Tibial artery (tissue), 4 donors: ENCODE data around the gene SESN3.

Source experiments
- DNase-seq, 2 donors: peaks; one replicate each; pipeline ENCODE4 v3.0.0-alpha.2; 2019
- H3K27ac ChIP-seq, 2 donors: fragments of 200-600 bp; sonication (generic) in 1 of 2; 1 replicate in 1 of 2; 2 replicates in 1 of 2; pipeline ENCODE4 v1.5.1; 2018 to 2019; ENCODE audit warnings: mild to moderate bottlenecking in 1 of 2
- H3K27me3 ChIP-seq, 2 donors: fragments of 200-600 bp; sonication (generic) in 1 of 2; one replicate each; pipeline versions ENCODE4 v1.5.1 to v1.6.0; 2016 to 2019
- H3K36me3 ChIP-seq, 3 donors: fragments of 200-600 bp; sonication (generic) in 2 of 3; one replicate each; pipeline ENCODE4 v1.5.1; 2016 to 2019; ENCODE audit warnings: mild to moderate bottlenecking in 2 of 3
- H3K4me1 ChIP-seq, 4 donors: fragments of 200-600 bp; sonication (generic) in 2 of 4; 1 replicate in 3 of 4; 2 replicates in 1 of 4; pipeline ENCODE4 v1.5.1; 2016 to 2019
- H3K4me3 ChIP-seq, 2 donors: fragments of 200-600 bp; sonication (generic) in 1 of 2; 1 replicate in 1 of 2; 2 replicates in 1 of 2; pipeline ENCODE4 v1.5.1; 2018 to 2019; ENCODE audit warnings: mild to moderate bottlenecking in 2 of 2
- H3K9me3 ChIP-seq, 3 donors: fragments of 200-600 bp; sonication (generic) in 1 of 3; one replicate each; pipeline ENCODE4 v1.5.1; 2016 to 2019
- intact Hi-C: fragments of 100-400 bp; cut with DNase I; formaldehyde crosslinking; loops from one replicate; pipeline ENCODE4 v1.15.0; 2023; ENCODE audit warnings: low total_unique reads
- TF ChIP-seq, protein P1 (sequence below), 2 experiments: fragments of 200-600 bp in 1 of 2; fragments of 450-650 bp in 1 of 2; IDR thresholded peaks; one replicate each; pipeline ENCODE4 v1.5.1; 2017 to 2019; ENCODE audit warnings: antibody characterized with exemption in 2 of 2, mild to moderate bottlenecking in 1 of 2, moderate library complexity in 1 of 2

SESN3 gene

DNA sequence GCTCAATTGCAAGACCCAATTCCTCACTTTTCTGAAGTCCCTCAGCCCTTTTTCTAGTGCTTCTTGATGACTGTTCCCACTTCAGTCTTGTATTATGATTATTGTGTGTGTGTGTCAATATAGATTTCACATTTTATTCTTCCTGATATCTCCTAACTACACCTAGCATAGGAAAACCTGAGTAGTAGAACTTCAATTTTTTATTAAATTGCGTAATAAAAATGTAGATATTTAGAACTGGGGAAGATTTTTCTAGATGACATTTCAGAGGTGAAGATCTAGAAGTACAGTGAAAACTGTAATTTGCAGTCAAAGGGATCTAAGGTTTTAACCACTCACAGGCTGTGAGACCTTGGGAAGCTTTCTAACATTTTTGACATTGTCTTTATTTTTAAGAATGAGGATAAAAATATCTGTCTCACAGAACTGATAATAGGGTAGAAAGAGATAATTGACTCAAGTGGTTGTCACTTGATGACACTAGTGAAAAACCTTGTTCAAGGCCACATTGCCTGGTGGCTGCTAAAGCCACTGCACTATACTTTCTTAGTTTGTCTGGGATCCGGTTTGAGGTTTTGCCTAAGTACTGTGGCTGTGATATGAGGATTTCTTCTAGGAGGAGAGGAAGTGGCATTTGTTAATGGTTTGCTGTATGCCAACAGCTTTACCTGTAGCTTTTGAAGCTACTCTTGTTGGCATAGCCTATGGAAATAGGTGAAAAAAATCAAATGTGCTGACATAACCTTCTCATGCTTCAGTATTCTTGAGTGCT is 32.2 kb upstream of the SESN3 start:
- intact Hi-C loops, result no loop called here
- TF ChIP-seq, protein P1, sequence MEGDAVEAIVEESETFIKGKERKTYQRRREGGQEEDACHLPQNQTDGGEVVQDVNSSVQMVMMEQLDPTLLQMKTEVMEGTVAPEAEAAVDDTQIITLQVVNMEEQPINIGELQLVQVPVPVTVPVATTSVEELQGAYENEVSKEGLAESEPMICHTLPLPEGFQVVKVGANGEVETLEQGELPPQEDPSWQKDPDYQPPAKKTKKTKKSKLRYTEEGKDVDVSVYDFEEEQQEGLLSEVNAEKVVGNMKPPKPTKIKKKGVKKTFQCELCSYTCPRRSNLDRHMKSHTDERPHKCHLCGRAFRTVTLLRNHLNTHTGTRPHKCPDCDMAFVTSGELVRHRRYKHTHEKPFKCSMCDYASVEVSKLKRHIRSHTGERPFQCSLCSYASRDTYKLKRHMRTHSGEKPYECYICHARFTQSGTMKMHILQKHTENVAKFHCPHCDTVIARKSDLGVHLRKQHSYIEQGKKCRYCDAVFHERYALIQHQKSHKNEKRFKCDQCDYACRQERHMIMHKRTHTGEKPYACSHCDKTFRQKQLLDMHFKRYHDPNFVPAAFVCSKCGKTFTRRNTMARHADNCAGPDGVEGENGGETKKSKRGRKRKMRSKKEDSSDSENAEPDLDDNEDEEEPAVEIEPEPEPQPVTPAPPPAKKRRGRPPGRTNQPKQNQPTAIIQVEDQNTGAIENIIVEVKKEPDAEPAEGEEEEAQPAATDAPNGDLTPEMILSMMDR (IDR thresholded peaks at IDR 0.05), result no peak

DNA sequence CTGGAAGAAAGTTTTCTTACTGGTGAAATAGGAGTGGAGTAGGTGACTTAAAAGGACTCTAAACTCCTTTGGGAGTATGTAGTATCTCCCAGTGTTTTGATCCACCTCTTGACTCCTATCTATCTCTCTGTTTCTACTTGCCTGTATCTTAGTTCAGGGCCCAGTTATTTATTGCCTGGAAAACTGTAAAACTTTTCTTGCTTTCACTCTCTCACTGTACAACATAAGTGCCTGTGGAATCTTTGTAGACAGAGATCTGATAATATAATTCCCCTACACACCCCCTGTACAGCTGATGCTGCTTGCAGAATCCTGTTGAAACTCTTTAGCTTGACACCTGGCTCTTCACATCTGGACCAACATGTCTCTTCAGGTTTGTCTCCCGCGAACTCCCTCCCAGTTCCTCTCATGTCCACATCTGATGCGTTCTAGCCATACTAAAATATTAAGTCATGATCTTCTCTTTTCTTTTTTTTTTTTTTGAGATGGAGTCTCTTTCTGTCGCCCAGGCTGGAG is 26.5 kb upstream of the SESN3 start:
- TF ChIP-seq, protein P1 (IDR thresholded peaks at IDR 0.05), result no peak
- Histone ChIP-seq H3K27me3 (no peaks in the 10 kb centered on the region), H3K36me3 (no peaks in the 10 kb centered on the region), H3K9me3 (no peaks in the 10 kb centered on the region), H3K27ac (no peak overlapping the region), H3K4me1 (peaks cover 0 to 14% (median 3%) of the 10 kb centered on the region in 4 donors), H3K4me3 (no peak overlapping the region)
- intact Hi-C loops, result loop anchor here (10.0 kb wide), 1 partner anchor 307 kb away; no protein-coding TSS in a partner anchor
- DNase-seq, result no peak

More for the DNA sequence above, 32.2 kb upstream of the SESN3 start:
- Histone ChIP-seq H3K9me3 (no peaks in the 10 kb centered on the region), H3K27me3 (no peaks in the 10 kb centered on the region), H3K4me3 (no peak overlapping the region), H3K27ac (no peak overlapping the region), H3K4me1 (peaks cover 0 to 22% (median 6%) of the 10 kb centered on the region in 4 donors), H3K36me3 (no peaks in the 10 kb centered on the region)
- DNase-seq, result no peak

DNA sequence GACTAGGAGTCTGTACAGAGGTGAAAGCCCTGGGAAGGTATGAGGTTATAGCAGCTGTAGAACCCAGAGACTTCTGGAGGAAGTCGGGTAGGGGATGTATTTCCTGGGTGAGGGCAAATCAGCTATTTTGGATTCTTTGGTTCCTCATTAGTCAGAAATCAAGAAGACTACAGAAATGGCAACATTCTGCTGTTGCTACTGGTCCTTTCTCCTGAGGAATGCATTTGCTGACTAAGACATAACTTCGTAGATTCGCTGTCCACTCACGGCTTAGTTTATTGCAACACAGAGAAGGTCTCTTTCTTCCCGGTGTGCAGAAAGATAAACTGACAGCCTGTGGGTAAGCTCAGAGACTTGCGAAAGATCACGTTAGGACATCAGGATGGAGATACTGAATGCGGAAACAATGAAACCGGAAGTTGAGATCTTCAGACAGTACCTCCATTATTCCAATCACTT is 25.3 kb upstream of the SESN3 start:
- intact Hi-C loops, result loop anchor here (10.0 kb wide), 1 partner anchor 308 kb away; no protein-coding TSS in a partner anchor
- H3K9me3 ChIP-seq, result no peaks in the 10 kb centered on the region
- TF ChIP-seq, protein P1 (IDR thresholded peaks at IDR 0.05), result no peak
- H3K4me1 ChIP-seq, result peaks cover 0 to 14% (median 3%) of the 10 kb centered on the region in 4 donors
- no peaks in the 10 kb centered on the region for H3K36me3 ChIP-seq
- no peak for DNase-seq
- H3K27ac ChIP-seq, result no peak overlapping the region
- no peaks in the 10 kb centered on the region for H3K27me3 ChIP-seq
- H3K4me3 ChIP-seq, result no peak overlapping the region

DNA sequence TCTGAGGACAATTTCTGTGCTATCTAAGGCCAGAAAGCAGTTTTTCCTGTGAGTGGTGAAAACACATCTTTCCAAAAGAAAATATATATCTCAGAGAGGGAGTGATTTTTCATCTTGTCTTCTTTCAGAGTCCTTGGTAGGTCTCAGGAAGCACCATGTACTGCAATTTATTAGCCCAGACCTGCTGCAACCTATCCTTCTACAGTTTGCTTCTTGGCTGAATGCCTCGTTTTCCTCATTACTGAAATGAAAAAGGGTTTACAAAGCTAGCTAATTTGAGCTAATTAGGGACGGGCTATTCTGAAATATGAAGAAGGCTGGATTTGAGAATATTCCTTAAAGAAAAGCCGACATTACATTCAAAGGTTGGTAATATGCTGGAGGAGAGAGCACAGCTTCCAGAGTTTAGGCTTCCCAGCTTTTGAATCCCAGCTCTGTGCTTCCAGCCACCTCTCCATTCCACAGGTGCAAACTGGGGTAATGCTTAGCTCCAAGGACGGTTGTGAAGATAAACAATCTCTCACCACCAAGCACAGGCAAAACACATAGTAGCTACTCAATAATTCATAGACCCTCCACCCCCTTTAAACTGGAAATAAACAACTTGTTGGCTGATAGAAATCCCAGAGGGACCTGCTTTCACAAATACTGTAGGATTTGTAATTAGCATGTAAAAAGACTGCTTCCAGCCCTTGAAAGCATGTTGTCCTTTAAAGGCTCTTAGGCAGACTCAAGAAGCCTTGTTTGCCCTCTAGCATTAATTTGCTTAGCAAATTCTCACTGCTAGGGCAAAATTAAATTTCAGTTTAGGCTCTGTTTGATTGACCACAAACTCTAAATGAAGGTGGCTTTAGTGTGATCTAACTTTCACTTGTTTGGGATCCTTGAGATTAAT is 24.5 kb upstream of the SESN3 start:
- no peak overlapping the region for H3K4me3 ChIP-seq
- no peak overlapping the region for H3K27ac ChIP-seq
- TF ChIP-seq, protein P1 (IDR thresholded peaks at IDR 0.05), result no peak
- no peaks in the 10 kb centered on the region for H3K36me3 ChIP-seq
- peaks cover 0 to 14% (median 3%) of the 10 kb centered on the region in 4 donors for H3K4me1 ChIP-seq
- no peaks in the 10 kb centered on the region for H3K27me3 ChIP-seq
- intact Hi-C loops, result loop anchor here (10.0 kb wide), 1 partner anchor 309 kb away; no protein-coding TSS in a partner anchor
- H3K9me3 ChIP-seq, result no peaks in the 10 kb centered on the region
- DNase-seq, result no peak

DNA sequence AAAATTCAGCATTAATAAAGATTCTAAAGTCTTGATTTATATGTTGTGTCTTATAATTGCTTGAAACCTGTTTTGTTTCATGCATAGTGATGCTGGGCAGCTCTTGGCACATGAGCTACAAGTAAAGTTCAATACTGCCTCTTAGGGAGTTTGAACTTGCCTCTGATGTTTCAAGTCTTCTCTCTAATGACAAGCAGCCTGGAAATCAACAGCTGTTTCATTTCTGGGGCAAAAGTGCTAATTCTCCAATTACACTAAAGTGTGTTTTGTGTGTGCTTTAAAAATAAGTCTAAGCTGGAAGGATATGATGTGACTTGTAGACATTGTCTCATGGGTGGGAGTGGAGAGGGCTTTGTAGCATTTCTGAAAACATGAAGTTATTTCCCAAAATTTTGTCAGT is 23.7 kb upstream of the SESN3 start:
- Histone ChIP-seq H3K36me3 (no peaks in the 10 kb centered on the region), H3K9me3 (no peaks in the 10 kb centered on the region), H3K4me3 (no peak overlapping the region), H3K27ac (no peak overlapping the region), H3K27me3 (no peaks in the 10 kb centered on the region), H3K4me1 (peaks cover 0 to 14% (median 3%) of the 10 kb centered on the region in 4 donors)
- intact Hi-C loops, result loop anchor here (10.0 kb wide), 1 partner anchor 310 kb away; no protein-coding TSS in a partner anchor
- no peak for DNase-seq
- TF ChIP-seq, protein P1 (IDR thresholded peaks at IDR 0.05), result no peak
